Fibroblast of villous mesenchyme (primary cell): Measurements from ENCODE around the gene ZFP64. TPM values are rescaled to one million over a fixed set of nuclear protein-coding genes. Genes with fewer than 3 reads are reported as not detected.
"Not testable (repeated sequence)": the region's sequence is repeated elsewhere in the genome, so short reads cannot be mapped to it uniquely, and the experiment has no call there.

Experiments
- DNase-seq: peaks from one replicate; pipeline ENCODE4 v3.0.0-alpha.2; 2010; ENCODE audit warnings: low read depth
- H3K4me3 ChIP-seq: 2 replicates; pipeline ENCODE4 v1.5.1; 2011; ENCODE audit warnings: low read depth, mild to moderate bottlenecking, low read length
- total RNA-seq: library from RNA; depleted of rRNA; stranded (reverse); fragments of >200 nt; gene quantifications from 2 replicates; pipeline ENCODE4 v1.2.3, GENCODE V29; 2012
- TF ChIP-seq, protein P1 (sequence below): IDR thresholded peaks from 2 replicates; pipeline ENCODE4 v1.5.1; 2012; ENCODE audit warnings: low read depth, mild to moderate bottlenecking, low read length; ENCODE audit not compliant: insufficient read depth

Gene ZFP64
- total RNA-seq, 1 donor = 28.5 TPM

DNA sequence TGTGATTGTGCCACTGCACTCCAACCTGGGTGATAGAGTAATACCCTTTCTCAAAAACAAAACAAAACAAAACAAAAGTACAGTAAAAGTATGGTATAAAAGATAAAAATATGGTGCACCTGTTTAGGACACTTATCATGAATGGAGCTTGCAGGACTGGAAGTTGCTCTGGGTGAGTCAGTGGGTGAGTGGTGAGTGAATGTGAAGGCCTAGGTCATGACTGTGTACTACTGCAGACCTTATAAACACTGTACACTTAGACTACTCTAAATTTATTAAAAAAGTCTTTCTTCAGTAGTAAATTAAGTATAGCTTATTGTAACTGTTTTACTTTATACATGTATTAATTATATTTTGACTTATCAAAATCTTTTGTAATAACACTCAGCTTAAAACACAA is 46.0 kb downstream of the ZFP64 start:
- H3K4me3 ChIP-seq = no peak overlapping the region
- TF ChIP-seq, protein P1, sequence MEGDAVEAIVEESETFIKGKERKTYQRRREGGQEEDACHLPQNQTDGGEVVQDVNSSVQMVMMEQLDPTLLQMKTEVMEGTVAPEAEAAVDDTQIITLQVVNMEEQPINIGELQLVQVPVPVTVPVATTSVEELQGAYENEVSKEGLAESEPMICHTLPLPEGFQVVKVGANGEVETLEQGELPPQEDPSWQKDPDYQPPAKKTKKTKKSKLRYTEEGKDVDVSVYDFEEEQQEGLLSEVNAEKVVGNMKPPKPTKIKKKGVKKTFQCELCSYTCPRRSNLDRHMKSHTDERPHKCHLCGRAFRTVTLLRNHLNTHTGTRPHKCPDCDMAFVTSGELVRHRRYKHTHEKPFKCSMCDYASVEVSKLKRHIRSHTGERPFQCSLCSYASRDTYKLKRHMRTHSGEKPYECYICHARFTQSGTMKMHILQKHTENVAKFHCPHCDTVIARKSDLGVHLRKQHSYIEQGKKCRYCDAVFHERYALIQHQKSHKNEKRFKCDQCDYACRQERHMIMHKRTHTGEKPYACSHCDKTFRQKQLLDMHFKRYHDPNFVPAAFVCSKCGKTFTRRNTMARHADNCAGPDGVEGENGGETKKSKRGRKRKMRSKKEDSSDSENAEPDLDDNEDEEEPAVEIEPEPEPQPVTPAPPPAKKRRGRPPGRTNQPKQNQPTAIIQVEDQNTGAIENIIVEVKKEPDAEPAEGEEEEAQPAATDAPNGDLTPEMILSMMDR = no peak
- DNase-seq = no peak

DNA sequence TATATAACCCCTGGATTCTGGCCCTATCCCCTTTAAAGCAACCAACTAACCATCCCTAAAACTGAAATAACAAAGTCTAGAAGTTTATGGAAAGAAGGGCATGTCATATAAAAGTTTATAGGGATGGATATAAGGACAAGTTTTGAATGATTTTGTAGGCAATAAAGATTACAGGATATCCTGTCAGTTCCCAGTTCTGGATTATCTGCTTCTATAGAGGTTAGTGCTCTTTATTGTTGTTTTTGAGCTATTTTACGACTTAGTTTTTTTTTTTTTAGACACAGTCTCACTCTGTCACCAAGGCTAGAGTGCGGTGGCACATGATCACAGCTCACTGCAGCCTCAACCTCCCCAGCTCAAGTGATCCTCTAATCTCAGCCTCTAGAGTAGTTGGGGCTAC is 48.3 kb downstream of the ZFP64 start:
- H3K4me3 ChIP-seq = no peak overlapping the region
- no peak for DNase-seq
- TF ChIP-seq, protein P1 = no peak

DNA sequence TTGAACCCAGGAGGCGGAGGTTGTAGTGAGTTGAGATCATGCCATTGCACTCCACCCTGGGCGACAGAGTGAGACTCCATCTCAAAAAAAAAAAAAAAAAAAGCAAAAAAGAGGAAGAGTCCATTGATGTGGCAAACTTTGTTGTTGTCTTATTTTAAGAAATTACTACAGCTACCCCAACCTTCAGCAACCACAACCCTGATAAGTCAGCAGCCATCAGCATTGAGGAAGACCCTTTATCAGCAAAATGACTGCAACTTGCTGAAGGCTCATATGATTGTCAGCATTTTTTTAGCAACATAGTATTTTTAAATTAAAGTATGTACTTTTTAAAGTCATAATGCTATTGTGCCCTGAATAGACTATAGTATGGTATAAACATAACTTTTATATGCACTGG is 48.8 kb downstream of the ZFP64 start:
- H3K4me3 ChIP-seq = no peak overlapping the region
- TF ChIP-seq, protein P1 = no peak
- no peak for DNase-seq

DNA sequence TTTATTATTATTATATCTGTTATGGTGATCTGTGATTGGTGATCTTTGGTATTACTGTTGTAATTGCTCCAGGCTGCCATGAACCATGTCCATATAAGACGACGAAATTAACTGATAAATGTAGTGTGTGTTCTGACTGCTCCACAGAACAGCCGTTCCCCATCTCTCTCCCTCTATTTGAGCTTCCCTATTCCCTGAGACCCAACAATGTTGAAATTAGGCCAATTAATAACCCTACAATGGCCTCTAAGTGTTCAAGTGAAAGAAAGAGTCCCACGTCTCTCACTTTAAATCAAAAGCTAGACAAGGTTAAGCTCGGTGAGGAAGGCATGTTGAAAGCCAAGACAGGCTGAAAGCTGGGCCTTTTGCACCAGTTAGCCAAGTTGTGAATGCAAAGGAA is 51.6 kb downstream of the ZFP64 start:
- no peak overlapping the region for H3K4me3 ChIP-seq
- TF ChIP-seq, protein P1 = no peak
- DNase-seq = no peak

DNA sequence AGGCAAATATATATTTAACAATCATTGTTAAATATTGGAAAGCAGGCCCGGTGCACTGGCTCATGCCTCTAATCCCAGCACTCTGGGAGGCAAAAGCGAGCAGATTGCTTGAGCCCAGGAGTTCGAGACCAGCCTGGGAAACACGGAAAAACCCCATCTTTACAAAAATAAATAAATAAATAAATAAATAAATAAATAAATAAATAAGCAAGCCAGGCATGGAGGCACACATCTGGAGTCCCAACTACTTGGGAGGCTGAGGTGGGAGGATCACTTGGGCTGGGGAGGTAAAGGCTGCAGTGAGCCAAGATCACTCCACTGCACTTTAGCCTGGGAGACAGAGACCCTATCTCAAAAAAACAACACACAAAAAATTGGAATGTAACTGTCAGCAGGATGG is 53.7 kb downstream of the ZFP64 start:
- TF ChIP-seq, protein P1 = no peak
- DNase-seq = no peak
- H3K4me3 ChIP-seq = no peak overlapping the region

DNA sequence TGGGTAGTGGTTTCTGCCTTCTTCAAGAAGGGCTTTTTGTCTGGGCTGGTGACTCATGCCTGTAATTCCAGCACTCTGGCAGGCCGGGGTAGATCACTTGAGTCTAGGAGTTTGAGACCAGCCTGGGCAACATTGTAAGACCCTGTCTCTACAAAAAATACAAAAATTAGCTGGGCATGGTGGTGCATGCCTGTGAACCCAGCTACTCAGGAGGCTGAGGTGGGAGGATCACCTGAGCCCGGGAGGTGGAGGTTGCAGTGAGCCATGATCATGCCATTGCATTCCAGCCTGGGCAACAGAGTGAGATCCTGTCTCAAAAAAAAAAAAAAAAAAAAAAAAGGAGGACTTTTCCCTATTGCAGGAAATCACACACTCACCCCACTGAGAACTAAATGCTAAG is 57.9 kb downstream of the ZFP64 start:
- not testable (repeated sequence) for H3K4me3 ChIP-seq, DNase-seq

DNA sequence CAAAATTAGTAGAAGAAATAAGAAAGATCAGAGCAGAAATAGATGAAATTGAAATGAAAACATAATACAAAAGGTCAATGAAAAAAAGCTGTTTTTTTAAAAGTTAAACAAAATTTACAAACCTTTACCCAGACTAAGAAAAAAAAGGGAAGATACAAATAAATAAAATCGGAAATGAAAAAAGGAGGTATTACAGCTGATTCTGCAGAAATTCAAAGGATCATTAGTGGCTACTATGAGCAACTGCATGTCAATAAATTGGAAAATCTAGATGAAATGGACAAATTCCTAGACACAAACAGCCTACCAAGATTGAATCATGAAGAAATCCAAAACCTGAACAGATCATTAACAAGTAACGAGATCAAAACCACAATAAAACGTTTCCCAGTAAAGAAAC is 59.2 kb downstream of the ZFP64 start:
- TF ChIP-seq, protein P1 = no peak
- no peak for DNase-seq

More for the DNA sequence above, 59.2 kb downstream of the ZFP64 start:
- no peak overlapping the region for H3K4me3 ChIP-seq
